ENCODE data around the gene CDKAL1. TPM values are rescaled to one million over a fixed set of nuclear protein-coding genes. Genes with fewer than 3 reads are reported as not detected.

Gene CDKAL1
- total and polyA plus RNA-seq, 4 donors = 2.0 to 12.9 (median 6.7) TPM

DNA sequence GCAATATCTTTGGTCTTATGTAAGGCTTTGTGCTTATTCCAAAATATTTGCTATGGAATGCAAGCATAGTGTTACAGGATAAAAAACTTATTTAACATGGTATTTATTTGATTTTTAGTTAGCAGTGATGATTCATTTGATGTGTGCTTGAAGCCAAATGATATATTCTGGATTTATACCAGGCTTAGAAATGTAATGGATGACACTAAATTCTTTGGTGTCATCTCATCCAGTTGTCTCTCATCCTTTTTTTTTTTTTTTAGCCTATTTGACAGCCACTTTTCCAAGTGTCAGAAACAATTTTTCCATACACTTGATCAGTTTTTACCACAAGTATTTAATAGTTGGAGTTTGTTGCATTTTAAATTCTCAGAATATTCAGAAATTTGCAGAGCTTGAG lies 515.3 kb downstream of the CDKAL1 start (continued):
- TF ChIP-seq REST (IDR thresholded peaks at IDR 0.05) (no peak), FOXA1 (IDR thresholded peaks at IDR 0.05) (no peak), MAX (IDR thresholded peaks at IDR 0.05) (no peak)
- TF ChIP-seq, protein P1, sequence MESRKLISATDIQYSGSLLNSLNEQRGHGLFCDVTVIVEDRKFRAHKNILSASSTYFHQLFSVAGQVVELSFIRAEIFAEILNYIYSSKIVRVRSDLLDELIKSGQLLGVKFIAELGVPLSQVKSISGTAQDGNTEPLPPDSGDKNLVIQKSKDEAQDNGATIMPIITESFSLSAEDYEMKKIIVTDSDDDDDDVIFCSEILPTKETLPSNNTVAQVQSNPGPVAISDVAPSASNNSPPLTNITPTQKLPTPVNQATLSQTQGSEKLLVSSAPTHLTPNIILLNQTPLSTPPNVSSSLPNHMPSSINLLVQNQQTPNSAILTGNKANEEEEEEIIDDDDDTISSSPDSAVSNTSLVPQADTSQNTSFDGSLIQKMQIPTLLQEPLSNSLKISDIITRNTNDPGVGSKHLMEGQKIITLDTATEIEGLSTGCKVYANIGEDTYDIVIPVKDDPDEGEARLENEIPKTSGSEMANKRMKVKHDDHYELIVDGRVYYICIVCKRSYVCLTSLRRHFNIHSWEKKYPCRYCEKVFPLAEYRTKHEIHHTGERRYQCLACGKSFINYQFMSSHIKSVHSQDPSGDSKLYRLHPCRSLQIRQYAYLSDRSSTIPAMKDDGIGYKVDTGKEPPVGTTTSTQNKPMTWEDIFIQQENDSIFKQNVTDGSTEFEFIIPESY (IDR thresholded peaks at IDR 0.05) = no peak

GRCh38 chr6:21050935-21051334 lies 516.7 kb downstream of the CDKAL1 start:
- TF ChIP-seq RAD21 (IDR thresholded peaks at IDR 0.05) (no peak), SP1 (IDR thresholded peaks at IDR 0.05) (no peak), NR2F2 (IDR thresholded peaks at IDR 0.05) (no peak), JUND (IDR thresholded peaks at IDR 0.05) (no peak), FOXA2 (IDR thresholded peaks at IDR 0.05) (no peak), REST (IDR thresholded peaks at IDR 0.05) (no peak), YY1 (IDR thresholded peaks at IDR 0.05) (no peak), MAX (IDR thresholded peaks at IDR 0.05) (no peak), GABPA (IDR thresholded peaks at IDR 0.05 in 1 of 2, conservative IDR thresholded peaks at IDR 0.05 in 1 of 2) (no peak), RXRA (IDR thresholded peaks at IDR 0.05) (no peak), TAF1 (conservative IDR thresholded peaks at IDR 0.05) (no peak), ATF3 (IDR thresholded peaks at IDR 0.05) (no peak), FOXA1 (IDR thresholded peaks at IDR 0.05) (no peak), HNF4G (IDR thresholded peaks at IDR 0.05) (no peak)
- TF ChIP-seq, protein P2, sequence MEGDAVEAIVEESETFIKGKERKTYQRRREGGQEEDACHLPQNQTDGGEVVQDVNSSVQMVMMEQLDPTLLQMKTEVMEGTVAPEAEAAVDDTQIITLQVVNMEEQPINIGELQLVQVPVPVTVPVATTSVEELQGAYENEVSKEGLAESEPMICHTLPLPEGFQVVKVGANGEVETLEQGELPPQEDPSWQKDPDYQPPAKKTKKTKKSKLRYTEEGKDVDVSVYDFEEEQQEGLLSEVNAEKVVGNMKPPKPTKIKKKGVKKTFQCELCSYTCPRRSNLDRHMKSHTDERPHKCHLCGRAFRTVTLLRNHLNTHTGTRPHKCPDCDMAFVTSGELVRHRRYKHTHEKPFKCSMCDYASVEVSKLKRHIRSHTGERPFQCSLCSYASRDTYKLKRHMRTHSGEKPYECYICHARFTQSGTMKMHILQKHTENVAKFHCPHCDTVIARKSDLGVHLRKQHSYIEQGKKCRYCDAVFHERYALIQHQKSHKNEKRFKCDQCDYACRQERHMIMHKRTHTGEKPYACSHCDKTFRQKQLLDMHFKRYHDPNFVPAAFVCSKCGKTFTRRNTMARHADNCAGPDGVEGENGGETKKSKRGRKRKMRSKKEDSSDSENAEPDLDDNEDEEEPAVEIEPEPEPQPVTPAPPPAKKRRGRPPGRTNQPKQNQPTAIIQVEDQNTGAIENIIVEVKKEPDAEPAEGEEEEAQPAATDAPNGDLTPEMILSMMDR (IDR thresholded peaks at IDR 0.05; ENCODE audit: low read depth, low read length, missing input control) = no peak
- TF ChIP-seq, protein P1 (IDR thresholded peaks at IDR 0.05) = no peak
- H3K9ac ChIP-seq (ENCODE audit: low read depth in 1 of 2, low read length in 2 of 2) = no peak overlapping the region
- no peaks in the 10 kb centered on the region for H3K27me3 ChIP-seq (ENCODE audit: control insufficient read depth in 4 of 4, insufficient read depth in 4 of 4, low read length in 3 of 4)
- H3K27ac ChIP-seq (ENCODE audit: low read depth in 1 of 2, low read length in 2 of 2) = no peak overlapping the region
- peaks cover 0 to 5% (median 0%) of the 10 kb centered on the region in 4 donors for H3K4me1 ChIP-seq (ENCODE audit: control insufficient read depth in 4 of 4, insufficient read depth in 4 of 4, low read length in 3 of 4)
- H3K9me3 ChIP-seq (ENCODE audit: control insufficient read depth in 4 of 4, low read length in 3 of 4) = no peaks in the 10 kb centered on the region
- 95% methylated on average over 2 of the region's 2 CpGs for WGBS
- no peak overlapping the region for H3K4me3 ChIP-seq (ENCODE audit: low read depth in 1 of 3, low read length in 3 of 3)
- DNase-seq (ENCODE audit: low spot score) = no peak
- peaks cover 0 to 1% (median 0%) of the 10 kb centered on the region in 4 donors for H3K36me3 ChIP-seq (ENCODE audit: control insufficient read depth in 4 of 4, insufficient read depth in 3 of 4, low read depth in 1 of 4, low read length in 3 of 4)

Data from liver (tissue), 9 donors.